Measurements from ENCODE around the gene CSRNP3.

CSRNP3 gene

GRCh38 chr2:165571477-165571876 is 102.0 kb downstream of the CSRNP3 start:
- no peak overlapping the region for H3K4me3 ChIP-seq (ENCODE audit: low read length)
- H3K27me3 ChIP-seq (ENCODE audit: insufficient read depth, low read length), result no peaks in the 10 kb centered on the region
- no peak overlapping the region for H3K27ac ChIP-seq (ENCODE audit: low read depth, low read length)
- H3K4me1 ChIP-seq (ENCODE audit: insufficient read depth, low read length), result peaks cover 20% of the 10 kb centered on the region
- H3K36me3 ChIP-seq (ENCODE audit: insufficient read depth, low read length), result no peaks in the 10 kb centered on the region
- WGBS, result no CpG with 5 or more reads among the region's 1 CpG
- H3K9me3 ChIP-seq (ENCODE audit: insufficient read depth, low read depth, low read length), result no peaks in the 10 kb centered on the region
- H3K9ac ChIP-seq (ENCODE audit: low read depth, low read length), result no peak overlapping the region

- H3K36me3 ChIP-seq (ENCODE audit: insufficient read depth, low read length), result no peaks in the 10 kb centered on the region
- WGBS, result 87% methylated on average over 3 of the region's 3 CpGs
- no peak overlapping the region for H3K9ac ChIP-seq (ENCODE audit: low read depth, low read length)
- H3K9me3 ChIP-seq (ENCODE audit: insufficient read depth, low read depth, low read length), result no peaks in the 10 kb centered on the region
- no peak overlapping the region for H3K4me3 ChIP-seq (ENCODE audit: low read length)
- H3K27me3 ChIP-seq (ENCODE audit: insufficient read depth, low read length), result no peaks in the 10 kb centered on the region
- no peak overlapping the region for H3K27ac ChIP-seq (ENCODE audit: low read depth, low read length)
- H3K4me1 ChIP-seq (ENCODE audit: insufficient read depth, low read length), result peaks cover 20% of the 10 kb centered on the region
Measured at GRCh38 chr2:165572151-165572550, 102.7 kb downstream of the CSRNP3 start.

GRCh38 chr2:165573534-165574461 is 104.3 kb downstream of the CSRNP3 start:
- Histone ChIP-seq H3K27ac (ENCODE audit: low read depth, low read length) (no peak overlapping the region), H3K27me3 (ENCODE audit: insufficient read depth, low read length) (no peaks in the 10 kb centered on the region), H3K9me3 (ENCODE audit: insufficient read depth, low read depth, low read length) (no peaks in the 10 kb centered on the region), H3K36me3 (ENCODE audit: insufficient read depth, low read length) (no peaks in the 10 kb centered on the region), H3K4me1 (ENCODE audit: insufficient read depth, low read length) (peaks cover 14% of the 10 kb centered on the region), H3K9ac (ENCODE audit: low read depth, low read length) (no peak overlapping the region), H3K4me3 (ENCODE audit: low read length) (peak overlapping the region; percentile 59)
- 27% methylated on average over 16 of the region's 17 CpGs for WGBS

- Histone ChIP-seq H3K36me3 (ENCODE audit: insufficient read depth, low read length) (no peaks in the 10 kb centered on the region), H3K9ac (ENCODE audit: low read depth, low read length) (no peak overlapping the region), H3K9me3 (ENCODE audit: insufficient read depth, low read depth, low read length) (no peaks in the 10 kb centered on the region), H3K27me3 (ENCODE audit: insufficient read depth, low read length) (no peaks in the 10 kb centered on the region), H3K27ac (ENCODE audit: low read depth, low read length) (no peak overlapping the region), H3K4me1 (ENCODE audit: insufficient read depth, low read length) (peaks cover 15% of the 10 kb centered on the region), H3K4me3 (ENCODE audit: low read length) (no peak overlapping the region)
- 83% methylated on average over 1 of the region's 2 CpGs for WGBS
Measured at GRCh38 chr2:165575044-165575615, 105.6 kb downstream of the CSRNP3 start.

GRCh38 chr2:165576409-165577154 is 107.1 kb downstream of the CSRNP3 start:
- no peak overlapping the region for H3K9ac ChIP-seq (ENCODE audit: low read depth, low read length)
- no peak overlapping the region for H3K4me3 ChIP-seq (ENCODE audit: low read length)
- H3K27ac ChIP-seq (ENCODE audit: low read depth, low read length), result no peak overlapping the region

GRCh38 chr2:165582409-165582808 is 112.9 kb downstream of the CSRNP3 start:
- WGBS, result 95% methylated on average over 3 of the region's 3 CpGs
- Histone ChIP-seq H3K36me3 (ENCODE audit: insufficient read depth, low read length) (no peaks in the 10 kb centered on the region), H3K4me3 (ENCODE audit: low read length) (no peak overlapping the region), H3K4me1 (ENCODE audit: insufficient read depth, low read length) (peaks cover 13% of the 10 kb centered on the region), H3K9me3 (ENCODE audit: insufficient read depth, low read depth, low read length) (no peaks in the 10 kb centered on the region), H3K27me3 (ENCODE audit: insufficient read depth, low read length) (no peaks in the 10 kb centered on the region), H3K9ac (ENCODE audit: low read depth, low read length) (no peak overlapping the region), H3K27ac (ENCODE audit: low read depth, low read length) (no peak overlapping the region)

More at GRCh38 chr2:165576409-165577154, 107.1 kb downstream of the CSRNP3 start:
- WGBS, result 87% methylated on average over 1 of the region's 3 CpGs
- Histone ChIP-seq H3K27me3 (ENCODE audit: insufficient read depth, low read length) (no peaks in the 10 kb centered on the region), H3K4me1 (ENCODE audit: insufficient read depth, low read length) (peaks cover 27% of the 10 kb centered on the region), H3K9me3 (ENCODE audit: insufficient read depth, low read depth, low read length) (no peaks in the 10 kb centered on the region), H3K36me3 (ENCODE audit: insufficient read depth, low read length) (no peaks in the 10 kb centered on the region)

GRCh38 chr2:165582863-165583506 is 113.5 kb downstream of the CSRNP3 start:
- WGBS, result 100% methylated on average over 1 of the region's 1 CpG
- Histone ChIP-seq H3K4me3 (ENCODE audit: low read length) (no peak overlapping the region), H3K36me3 (ENCODE audit: insufficient read depth, low read length) (no peaks in the 10 kb centered on the region), H3K9me3 (ENCODE audit: insufficient read depth, low read depth, low read length) (no peaks in the 10 kb centered on the region), H3K9ac (ENCODE audit: low read depth, low read length) (no peak overlapping the region), H3K27ac (ENCODE audit: low read depth, low read length) (no peak overlapping the region), H3K4me1 (ENCODE audit: insufficient read depth, low read length) (peaks cover 13% of the 10 kb centered on the region), H3K27me3 (ENCODE audit: insufficient read depth, low read length) (no peaks in the 10 kb centered on the region)

GRCh38 chr2:165584126-165584654 is 114.7 kb downstream of the CSRNP3 start:
- H3K9ac ChIP-seq (ENCODE audit: low read depth, low read length), result no peak overlapping the region
- no peak overlapping the region for H3K27ac ChIP-seq (ENCODE audit: low read depth, low read length)
- H3K36me3 ChIP-seq (ENCODE audit: insufficient read depth, low read length), result no peaks in the 10 kb centered on the region
- H3K9me3 ChIP-seq (ENCODE audit: insufficient read depth, low read depth, low read length), result no peaks in the 10 kb centered on the region
- 96% methylated on average over 3 of the region's 3 CpGs for WGBS
- no peak overlapping the region for H3K4me3 ChIP-seq (ENCODE audit: low read length)
- H3K4me1 ChIP-seq (ENCODE audit: insufficient read depth, low read length), result peaks cover 13% of the 10 kb centered on the region
- no peaks in the 10 kb centered on the region for H3K27me3 ChIP-seq (ENCODE audit: insufficient read depth, low read length)

GRCh38 chr2:165586019-165586418 is 116.5 kb downstream of the CSRNP3 start:
- Histone ChIP-seq H3K4me3 (ENCODE audit: low read length) (no peak overlapping the region), H3K27me3 (ENCODE audit: insufficient read depth, low read length) (no peaks in the 10 kb centered on the region), H3K9me3 (ENCODE audit: insufficient read depth, low read depth, low read length) (0 out of 2 replicates have a peak, but pooled peaks cover 3% of the 10 kb centered on the region), H3K27ac (ENCODE audit: low read depth, low read length) (no peak overlapping the region), H3K9ac (ENCODE audit: low read depth, low read length) (no peak overlapping the region), H3K36me3 (ENCODE audit: insufficient read depth, low read length) (no peaks in the 10 kb centered on the region), H3K4me1 (ENCODE audit: insufficient read depth, low read length) (peaks cover 3% of the 10 kb centered on the region; the same call in 1 of the 2 replicates)
- WGBS, result 84% methylated on average over 2 of the region's 3 CpGs

- Histone ChIP-seq H3K4me3 (ENCODE audit: low read length) (no peak overlapping the region), H3K9me3 (ENCODE audit: insufficient read depth, low read depth, low read length) (peaks cover 12% of the 10 kb centered on the region), H3K9ac (ENCODE audit: low read depth, low read length) (no peak overlapping the region), H3K4me1 (ENCODE audit: insufficient read depth, low read length) (no peaks in the 10 kb centered on the region), H3K27ac (ENCODE audit: low read depth, low read length) (no peak overlapping the region), H3K36me3 (ENCODE audit: insufficient read depth, low read length) (no peaks in the 10 kb centered on the region), H3K27me3 (ENCODE audit: insufficient read depth, low read length) (no peaks in the 10 kb centered on the region)
- WGBS, result 90% methylated on average over 3 of the region's 4 CpGs
Measured at GRCh38 chr2:165587335-165587938, 117.9 kb downstream of the CSRNP3 start.
